ENCODE data around the gene NEIL3.

NEIL3 gene

GRCh38 chr4:177376024-177376423 lies 66.3 kb downstream of the NEIL3 start:
- no peak overlapping the region for H3K4me2 ChIP-seq (ENCODE audit: low read length)
- H3K4me3 ChIP-seq (ENCODE audit: low read length), result no peak overlapping the region
- no peaks in the 10 kb centered on the region for H3K36me3 ChIP-seq (ENCODE audit: insufficient read depth, low read length)
- no peaks in the 10 kb centered on the region for H3K9me3 ChIP-seq (replicated peaks; ENCODE audit: low read length)
- no peak overlapping the region for H3K9ac ChIP-seq (ENCODE audit: low read depth, low read length)
- H3K27me3 ChIP-seq (ENCODE audit: control insufficient read depth, insufficient read depth, low read length), result peaks cover 3% of the 10 kb centered on the region
- H3K4me1 ChIP-seq (ENCODE audit: control insufficient read depth, insufficient read depth, low read length), result no peaks in the 10 kb centered on the region

DNA sequence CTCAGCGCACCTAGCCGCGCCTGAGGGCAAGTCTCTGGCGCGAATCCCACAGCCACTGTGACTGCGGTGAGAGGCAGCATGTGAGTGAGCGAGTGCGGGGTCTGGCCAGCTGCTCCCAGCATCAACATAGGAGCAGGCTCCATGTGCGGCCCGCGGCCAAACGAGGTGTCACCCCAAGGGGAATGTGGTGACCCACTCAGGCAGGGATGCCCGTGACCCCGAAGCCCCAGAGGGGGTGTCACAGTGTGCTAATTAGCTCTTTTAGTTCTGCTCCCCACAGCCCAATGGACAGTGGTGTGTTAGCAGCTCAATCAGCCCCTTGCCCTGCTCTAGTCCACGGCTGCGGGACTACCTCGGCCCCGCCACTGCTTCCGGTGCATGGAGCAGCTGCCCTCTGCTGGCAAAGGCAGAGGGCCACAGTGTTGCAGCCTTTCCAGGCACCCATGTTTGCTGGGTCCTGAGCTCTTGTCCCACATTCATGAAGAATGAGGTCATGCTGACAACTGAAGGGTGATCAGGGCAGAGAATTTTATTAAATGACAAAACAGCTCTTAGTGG lies 71.1 kb downstream of the NEIL3 start:
- Histone ChIP-seq H3K9ac (ENCODE audit: low read depth, low read length) (no peak overlapping the region), H3K27me3 (ENCODE audit: control insufficient read depth, insufficient read depth, low read length) (peaks cover 7% of the 10 kb centered on the region), H3K4me3 (ENCODE audit: low read length) (no peak overlapping the region), H3K9me3 (replicated peaks; ENCODE audit: low read length) (no peaks in the 10 kb centered on the region), H3K36me3 (ENCODE audit: insufficient read depth, low read length) (no peaks in the 10 kb centered on the region), H3K4me2 (ENCODE audit: low read length) (no peak overlapping the region), H3K4me1 (ENCODE audit: control insufficient read depth, insufficient read depth, low read length) (no peaks in the 10 kb centered on the region)

DNA sequence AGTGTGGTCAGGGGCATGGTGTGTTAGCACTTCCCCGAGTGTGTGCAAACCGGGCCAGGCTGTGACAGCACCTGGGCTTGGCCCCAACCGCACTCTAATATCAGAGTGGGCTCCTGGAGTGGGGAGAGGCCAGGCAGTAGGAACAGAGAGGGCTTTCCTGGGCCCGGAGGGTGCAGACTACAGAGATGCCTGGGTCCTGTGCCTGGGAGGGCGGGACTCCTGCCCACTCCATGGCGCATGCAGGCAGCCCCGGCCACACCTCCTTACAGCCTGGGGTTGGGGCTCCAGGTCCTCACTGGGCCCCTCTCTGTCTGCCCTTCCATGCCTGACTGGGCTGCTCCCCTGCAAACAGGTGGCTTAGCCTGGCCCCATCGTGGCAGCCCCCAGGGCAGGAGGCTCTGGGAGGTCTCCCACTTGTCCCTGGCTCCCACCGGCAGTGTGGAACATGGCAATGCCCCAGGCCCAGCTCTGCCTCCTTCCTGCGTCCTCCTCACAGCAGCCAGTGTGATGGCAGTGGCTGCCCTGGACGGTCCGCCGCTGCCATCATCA lies 72.2 kb downstream of the NEIL3 start:
- Histone ChIP-seq H3K9ac (ENCODE audit: low read depth, low read length) (no peak overlapping the region), H3K4me3 (ENCODE audit: low read length) (no peak overlapping the region), H3K27me3 (ENCODE audit: control insufficient read depth, insufficient read depth, low read length) (peaks cover 10% of the 10 kb centered on the region), H3K36me3 (ENCODE audit: insufficient read depth, low read length) (no peaks in the 10 kb centered on the region), H3K4me2 (ENCODE audit: low read length) (no peak overlapping the region), H3K4me1 (ENCODE audit: control insufficient read depth, insufficient read depth, low read length) (no peaks in the 10 kb centered on the region), H3K9me3 (replicated peaks; ENCODE audit: low read length) (no peaks in the 10 kb centered on the region)

GRCh38 chr4:177384856-177385397 lies 75.3 kb downstream of the NEIL3 start:
- Histone ChIP-seq H3K36me3 (ENCODE audit: insufficient read depth, low read length) (no peaks in the 10 kb centered on the region), H3K27me3 (ENCODE audit: control insufficient read depth, insufficient read depth, low read length) (peaks cover 7% of the 10 kb centered on the region), H3K4me1 (ENCODE audit: control insufficient read depth, insufficient read depth, low read length) (no peaks in the 10 kb centered on the region), H3K4me3 (ENCODE audit: low read length) (no peak overlapping the region), H3K4me2 (ENCODE audit: low read length) (no peak overlapping the region), H3K9ac (ENCODE audit: low read depth, low read length) (no peak overlapping the region), H3K9me3 (replicated peaks; ENCODE audit: low read length) (no peaks in the 10 kb centered on the region)

DNA sequence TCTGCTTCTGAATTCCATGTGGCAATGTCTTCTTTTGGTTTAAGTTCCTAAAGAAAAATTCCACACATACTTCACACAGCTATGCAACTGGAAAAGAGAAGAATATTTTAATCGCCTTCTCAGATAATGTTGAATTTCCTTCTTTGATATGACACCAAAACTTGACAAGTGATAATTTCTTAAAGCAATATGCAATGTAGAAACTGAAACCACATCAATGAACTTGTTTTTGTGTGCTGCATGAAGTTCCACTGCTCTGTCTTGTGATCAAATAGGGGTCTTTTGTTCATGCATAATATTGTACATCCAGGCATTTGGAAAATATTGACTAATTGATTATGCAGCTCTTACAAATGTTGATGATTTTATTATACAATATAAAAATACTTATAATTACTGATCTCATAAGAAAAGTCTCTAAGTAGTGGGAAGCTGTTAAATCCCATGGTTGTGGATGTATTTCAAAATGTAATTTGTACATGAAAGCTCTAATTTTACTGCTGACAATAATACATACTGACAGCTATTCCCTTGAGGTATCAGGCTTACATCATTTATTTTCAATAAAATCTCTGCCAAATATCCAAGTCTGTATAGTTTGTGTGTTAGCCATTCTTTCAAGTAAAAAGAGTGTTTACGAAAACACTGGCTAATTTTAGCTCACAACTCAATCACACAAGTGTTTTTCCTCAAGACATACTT lies 76.1 kb downstream of the NEIL3 start:
- Histone ChIP-seq H3K4me3 (ENCODE audit: low read length) (no peak overlapping the region), H3K27me3 (ENCODE audit: control insufficient read depth, insufficient read depth, low read length) (peaks cover 7% of the 10 kb centered on the region), H3K4me2 (ENCODE audit: low read length) (no peak overlapping the region), H3K4me1 (ENCODE audit: control insufficient read depth, insufficient read depth, low read length) (no peaks in the 10 kb centered on the region), H3K36me3 (ENCODE audit: insufficient read depth, low read length) (no peaks in the 10 kb centered on the region), H3K9me3 (replicated peaks; ENCODE audit: low read length) (no peaks in the 10 kb centered on the region), H3K9ac (ENCODE audit: low read depth, low read length) (no peak overlapping the region)

DNA sequence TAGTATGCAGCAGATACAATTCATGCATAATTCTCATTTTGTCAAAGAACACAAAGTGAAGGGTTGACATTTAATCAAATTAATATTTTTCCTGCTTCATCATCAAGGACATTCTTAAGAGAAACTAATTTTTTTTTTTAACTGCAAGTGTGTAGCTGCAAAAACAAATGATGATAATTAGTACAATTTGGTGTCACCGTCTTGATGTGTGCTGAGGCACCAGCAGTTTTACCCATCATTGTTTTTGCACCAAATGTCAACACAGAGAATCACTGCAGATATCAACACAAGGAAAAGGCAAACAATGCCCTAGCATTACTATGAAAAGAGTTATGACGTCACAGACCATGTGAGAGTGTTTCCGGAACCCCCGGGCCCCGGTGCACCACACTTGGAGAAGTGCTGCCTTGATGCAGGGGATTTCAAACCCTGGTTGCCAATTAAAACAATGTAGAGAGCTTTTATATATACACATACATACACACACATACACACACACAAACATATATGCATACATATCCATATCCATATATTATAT lies 76.7 kb downstream of the NEIL3 start:
- Histone ChIP-seq H3K27me3 (ENCODE audit: control insufficient read depth, insufficient read depth, low read length) (peaks cover 11% of the 10 kb centered on the region), H3K4me1 (ENCODE audit: control insufficient read depth, insufficient read depth, low read length) (no peaks in the 10 kb centered on the region), H3K9ac (ENCODE audit: low read depth, low read length) (no peak overlapping the region), H3K36me3 (ENCODE audit: insufficient read depth, low read length) (no peaks in the 10 kb centered on the region), H3K4me2 (ENCODE audit: low read length) (no peak overlapping the region), H3K9me3 (replicated peaks; ENCODE audit: low read length) (no peaks in the 10 kb centered on the region), H3K4me3 (ENCODE audit: low read length) (no peak overlapping the region)

- no peaks in the 10 kb centered on the region for H3K9me3 ChIP-seq (replicated peaks; ENCODE audit: low read length)
- peaks cover 4% of the 10 kb centered on the region for H3K27me3 ChIP-seq (ENCODE audit: control insufficient read depth, insufficient read depth, low read length)
- H3K4me2 ChIP-seq (ENCODE audit: low read length), result no peak overlapping the region
- H3K4me1 ChIP-seq (ENCODE audit: control insufficient read depth, insufficient read depth, low read length), result no peaks in the 10 kb centered on the region
- H3K9ac ChIP-seq (ENCODE audit: low read depth, low read length), result no peak overlapping the region
- no peaks in the 10 kb centered on the region for H3K36me3 ChIP-seq (ENCODE audit: insufficient read depth, low read length)
- no peak overlapping the region for H3K4me3 ChIP-seq (ENCODE audit: low read length)
Measured at GRCh38 chr4:177391287-177391686, 81.6 kb downstream of the NEIL3 start.

DNA sequence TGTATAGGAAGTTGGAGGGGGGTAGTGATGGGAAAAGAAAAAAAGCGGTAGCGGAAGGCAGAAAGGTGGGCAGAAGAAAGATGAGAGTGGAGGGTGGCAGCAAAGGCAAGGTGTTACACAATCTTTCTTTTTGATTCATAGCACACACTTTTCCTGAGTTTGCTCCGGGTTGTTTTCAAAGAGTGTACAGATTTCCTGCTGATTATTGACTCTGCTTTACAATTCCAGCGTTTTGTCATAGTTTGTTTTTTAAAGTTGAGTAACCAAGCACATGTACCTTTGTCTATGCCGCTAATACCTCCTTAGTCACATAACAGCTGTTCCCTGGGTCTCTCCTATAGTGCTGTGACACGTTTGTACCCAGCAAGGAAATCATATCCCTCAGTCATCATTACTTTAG lies 82.3 kb downstream of the NEIL3 start:
- no peaks in the 10 kb centered on the region for H3K36me3 ChIP-seq (ENCODE audit: insufficient read depth, low read length)
- H3K9ac ChIP-seq (ENCODE audit: low read depth, low read length), result no peak overlapping the region
- no peaks in the 10 kb centered on the region for H3K9me3 ChIP-seq (replicated peaks; ENCODE audit: low read length)
- no peaks in the 10 kb centered on the region for H3K4me1 ChIP-seq (ENCODE audit: control insufficient read depth, insufficient read depth, low read length)
- H3K27me3 ChIP-seq (ENCODE audit: control insufficient read depth, insufficient read depth, low read length), result peaks cover 4% of the 10 kb centered on the region
- H3K4me3 ChIP-seq (ENCODE audit: low read length), result no peak overlapping the region
- no peak overlapping the region for H3K4me2 ChIP-seq (ENCODE audit: low read length)

GRCh38 chr4:177393236-177393635 lies 83.6 kb downstream of the NEIL3 start:
- no peaks in the 10 kb centered on the region for H3K9me3 ChIP-seq (replicated peaks; ENCODE audit: low read length)
- H3K9ac ChIP-seq (ENCODE audit: low read depth, low read length), result no peak overlapping the region
- no peak overlapping the region for H3K4me2 ChIP-seq (ENCODE audit: low read length)
- peaks cover 4% of the 10 kb centered on the region for H3K27me3 ChIP-seq (ENCODE audit: control insufficient read depth, insufficient read depth, low read length)
- no peak overlapping the region for H3K4me3 ChIP-seq (ENCODE audit: low read length)
- no peaks in the 10 kb centered on the region for H3K36me3 ChIP-seq (ENCODE audit: insufficient read depth, low read length)
- no peaks in the 10 kb centered on the region for H3K4me1 ChIP-seq (ENCODE audit: control insufficient read depth, insufficient read depth, low read length)

DNA sequence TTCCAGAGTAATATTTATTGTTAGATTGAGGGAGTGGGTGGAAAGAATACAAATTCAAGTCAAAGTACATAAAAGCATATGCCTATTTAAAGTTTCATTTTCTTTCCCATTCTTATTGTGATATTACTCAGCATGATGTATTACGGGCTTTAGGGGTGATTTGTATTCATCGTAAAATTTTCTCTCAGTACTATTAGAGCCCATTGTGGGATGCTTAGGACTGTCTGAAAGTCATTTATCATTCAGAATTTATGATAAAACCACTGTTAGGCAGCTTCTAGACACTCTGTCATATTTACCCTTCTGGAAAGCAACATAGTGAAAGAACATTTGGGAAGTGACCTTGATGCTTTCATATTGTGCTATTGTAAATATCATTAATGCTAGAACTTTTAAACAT lies 86.7 kb downstream of the NEIL3 start:
- no peaks in the 10 kb centered on the region for H3K36me3 ChIP-seq (ENCODE audit: insufficient read depth, low read length)

DNA sequence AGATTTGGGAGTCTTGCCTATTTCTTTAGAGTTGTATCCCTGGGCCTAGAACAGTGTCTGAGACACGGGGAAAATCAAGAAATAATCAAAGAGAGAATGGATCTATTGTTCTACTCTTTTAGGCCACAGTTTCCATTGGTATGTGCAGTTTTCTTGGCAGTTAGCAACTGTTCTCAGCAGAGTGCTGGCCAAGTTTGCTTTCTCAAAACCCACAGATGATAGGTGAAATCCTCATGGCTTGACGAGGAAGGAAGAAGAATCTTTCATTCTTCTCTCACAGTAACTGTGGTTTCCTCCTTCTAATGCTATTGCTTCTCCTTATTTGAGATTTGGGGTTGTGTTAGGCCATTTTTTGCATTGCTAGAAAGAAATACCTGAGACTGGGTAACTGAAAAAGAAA lies 90.4 kb downstream of the NEIL3 start:
- H3K36me3 ChIP-seq (ENCODE audit: insufficient read depth, low read length), result no peaks in the 10 kb centered on the region
- H3K4me3 ChIP-seq (ENCODE audit: low read length), result no peak overlapping the region
- no peak overlapping the region for H3K4me2 ChIP-seq (ENCODE audit: low read length)
- H3K9me3 ChIP-seq (replicated peaks; ENCODE audit: low read length), result no peaks in the 10 kb centered on the region
- no peaks in the 10 kb centered on the region for H3K4me1 ChIP-seq (ENCODE audit: control insufficient read depth, insufficient read depth, low read length)
- H3K27me3 ChIP-seq (ENCODE audit: control insufficient read depth, insufficient read depth, low read length), result peaks cover 13% of the 10 kb centered on the region
- H3K9ac ChIP-seq (ENCODE audit: low read depth, low read length), result no peak overlapping the region

More for the DNA sequence above, 86.7 kb downstream of the NEIL3 start:
- Histone ChIP-seq H3K4me1 (ENCODE audit: control insufficient read depth, insufficient read depth, low read length) (no peaks in the 10 kb centered on the region), H3K4me3 (ENCODE audit: low read length) (no peak overlapping the region), H3K9me3 (replicated peaks; ENCODE audit: low read length) (no peaks in the 10 kb centered on the region), H3K27me3 (ENCODE audit: control insufficient read depth, insufficient read depth, low read length) (no peaks in the 10 kb centered on the region), H3K4me2 (ENCODE audit: low read length) (no peak overlapping the region), H3K9ac (ENCODE audit: low read depth, low read length) (no peak overlapping the region)

All from skeletal muscle satellite cell (primary cell).